HG02981 (cell line): ENCODE data around the gene AFDN.

Experiments
- ATAC-seq: cut with Tn5 transposase; IDR thresholded peaks from one replicate; pipeline ENCODE4 v1.9.1; 2021; ENCODE audit warnings: mild to moderate bottlenecking, moderate library complexity; ENCODE audit not compliant: unreplicated experiment

The AFDN gene

DNA sequence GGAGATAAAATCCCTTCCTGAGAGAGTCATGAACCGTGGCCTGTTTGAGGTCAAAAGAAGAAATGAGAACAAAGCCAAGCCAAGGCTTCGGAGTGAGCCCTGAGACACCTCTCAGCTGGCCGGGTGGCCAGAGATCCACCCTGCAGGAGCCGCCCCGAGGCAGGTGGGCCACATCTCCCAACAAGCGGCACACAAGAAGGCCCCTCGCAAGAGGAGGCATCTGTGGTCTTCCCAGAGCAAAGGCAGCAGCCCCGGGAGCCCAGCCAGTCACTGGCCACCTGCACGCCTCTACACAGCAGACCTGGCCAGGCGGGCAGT is 30.9 kb upstream of the AFDN start:
- ATAC-seq: no peak

DNA sequence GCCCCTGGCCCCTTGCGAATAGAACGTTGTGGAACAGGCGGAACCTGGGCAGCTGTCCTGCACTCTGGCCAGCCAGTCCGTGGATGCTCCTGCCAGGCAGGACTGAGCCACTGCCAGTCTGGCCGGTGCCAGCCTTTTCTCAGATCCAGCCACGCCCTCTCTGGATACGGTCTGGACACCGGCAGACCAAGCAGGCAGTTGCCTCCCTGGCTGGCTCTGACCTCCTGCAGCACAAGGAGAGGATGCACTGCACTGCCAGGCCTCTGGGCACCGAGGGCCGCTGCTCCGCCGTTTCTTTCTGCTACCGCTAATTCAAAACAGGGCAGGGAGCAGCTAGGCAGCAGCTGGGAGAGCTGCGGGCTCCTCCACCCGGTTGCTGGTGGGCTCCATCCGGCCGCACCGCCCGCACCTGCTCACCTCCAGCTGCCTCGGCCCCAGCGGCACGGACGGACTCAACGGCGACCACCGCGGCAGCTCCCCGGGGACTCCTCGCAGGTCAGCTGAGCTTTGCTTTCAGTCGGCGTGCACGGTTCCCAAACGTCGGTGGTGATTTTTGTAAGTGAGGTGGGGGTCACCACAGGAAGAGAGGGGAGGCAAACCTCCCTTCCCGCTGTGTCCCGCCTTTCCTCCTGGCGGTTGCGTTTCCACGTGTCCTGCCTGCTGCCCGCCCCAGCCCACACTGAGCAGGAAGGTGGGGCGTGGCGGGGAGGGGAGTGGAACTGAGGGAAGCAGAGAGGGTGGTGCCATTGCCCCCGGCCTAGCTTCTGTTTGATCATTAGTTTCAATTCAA is 30.3 kb upstream of the AFDN start:
- no peak for ATAC-seq

GRCh38 chr6:167797011-167797471 is 29.7 kb upstream of the AFDN start:
- no peak for ATAC-seq

DNA sequence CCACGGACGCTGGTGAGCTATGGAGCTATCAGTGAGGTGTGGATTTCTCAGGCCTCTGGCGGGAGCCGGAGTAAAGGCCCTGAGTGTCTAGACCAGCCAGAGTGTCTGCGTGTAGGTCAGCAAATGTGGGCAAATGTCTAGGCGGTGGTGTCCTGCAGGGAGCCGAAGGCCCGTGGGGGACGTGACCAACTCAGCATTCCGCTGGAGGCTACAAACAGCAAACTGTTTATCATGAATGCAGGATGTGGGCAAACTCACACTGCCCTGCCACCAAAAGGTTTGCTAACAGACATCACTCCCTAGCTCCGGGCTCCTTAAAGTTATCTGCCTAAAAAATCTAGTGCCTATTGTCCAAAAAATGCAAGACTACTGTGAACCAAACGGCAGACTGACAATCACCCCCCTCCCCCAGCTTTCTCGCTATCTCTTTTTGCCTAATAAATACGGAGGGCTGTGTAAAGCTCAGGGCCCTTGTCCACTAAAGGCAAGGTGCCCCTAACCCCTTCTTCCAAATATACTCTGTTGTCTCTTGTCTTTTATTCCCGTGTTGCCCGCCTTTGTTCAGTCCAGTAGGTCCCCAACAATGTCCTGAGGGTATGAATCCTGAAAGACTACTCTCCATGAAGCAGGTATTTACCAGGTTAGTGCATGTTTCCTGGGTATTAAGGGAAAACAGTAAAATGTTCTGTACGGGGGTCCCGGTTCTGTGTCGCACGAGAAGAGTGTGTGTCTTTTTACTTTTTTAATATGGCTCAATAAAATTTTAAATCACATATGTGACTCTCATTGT is 29.0 kb upstream of the AFDN start:
- no peak for ATAC-seq

GRCh38 chr6:167798453-167798852 is 28.3 kb upstream of the AFDN start:
- ATAC-seq: no peak

GRCh38 chr6:167799033-167799821 is 27.5 kb upstream of the AFDN start:
- no peak for ATAC-seq

DNA sequence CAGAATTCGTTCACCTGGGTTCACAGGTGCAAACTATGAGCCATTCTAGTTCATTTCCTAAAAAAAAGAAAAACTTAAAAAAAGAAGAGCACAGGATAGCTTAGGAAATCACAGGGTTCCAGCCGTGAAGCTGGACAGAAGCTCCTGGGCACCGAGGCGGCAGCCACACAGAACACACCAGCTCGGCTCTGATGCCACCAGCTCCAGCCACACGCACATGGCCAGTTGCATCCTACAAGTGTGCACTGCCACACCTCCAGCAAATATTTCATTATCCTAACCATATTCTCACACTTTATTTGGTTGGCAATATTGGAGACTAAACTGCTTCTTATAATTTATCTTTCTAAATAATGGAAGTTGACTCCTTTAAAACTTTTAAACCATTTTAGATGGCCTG is 26.2 kb upstream of the AFDN start:
- no peak for ATAC-seq

DNA sequence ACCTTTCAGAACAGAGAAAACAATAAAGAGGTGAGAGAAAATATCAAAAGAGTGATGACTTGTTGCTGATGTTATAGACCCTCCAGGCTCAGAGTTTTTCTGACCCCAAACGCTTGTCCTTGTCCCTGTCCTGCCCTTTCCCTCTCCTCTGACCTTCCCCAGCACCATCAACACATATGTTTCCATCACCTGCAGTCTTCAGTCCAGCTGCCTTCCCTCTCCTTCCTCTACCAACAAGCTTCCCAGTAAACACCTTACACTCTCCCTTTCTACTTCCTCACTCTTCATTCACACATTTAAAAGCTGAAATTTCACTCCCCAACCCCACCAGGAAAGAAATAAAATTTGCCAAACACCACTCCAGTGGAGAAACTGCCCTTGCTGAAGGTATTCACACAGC is 25.4 kb upstream of the AFDN start:
- no peak for ATAC-seq

- no peak for ATAC-seq
These were observed 24.4 kb upstream of the AFDN start for GRCh38 chr6:167802339-167802738.

- ATAC-seq: no peak
These were observed 22.9 kb upstream of the AFDN start for GRCh38 chr6:167803816-167804215.

GRCh38 chr6:167804281-167805013 is 22.3 kb upstream of the AFDN start:
- no peak for ATAC-seq

- no peak for ATAC-seq
These were observed 21.2 kb upstream of the AFDN start for GRCh38 chr6:167805349-167806060.

- no peak for ATAC-seq
These were observed 20.5 kb upstream of the AFDN start for GRCh38 chr6:167806061-167806700.

DNA sequence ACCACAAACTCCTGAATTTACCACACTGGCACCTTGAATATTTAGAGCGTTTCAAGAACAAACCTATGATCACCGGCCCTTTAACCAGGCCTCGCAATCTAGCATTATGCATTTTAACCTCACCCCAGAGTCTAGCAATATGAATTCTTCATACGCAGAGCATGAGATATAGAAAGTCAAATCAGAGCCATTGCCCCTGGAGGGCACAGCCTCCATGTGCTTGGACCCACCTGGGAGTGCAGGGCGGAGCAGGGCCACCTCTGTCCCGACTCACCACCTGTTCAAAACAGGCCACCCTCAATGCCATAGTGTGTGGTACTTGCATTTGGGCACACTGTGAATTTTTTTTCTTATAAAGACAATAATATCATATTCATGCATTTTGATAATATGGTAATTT is 19.5 kb upstream of the AFDN start:
- no peak for ATAC-seq

- no peak for ATAC-seq
These were observed 19.0 kb upstream of the AFDN start for GRCh38 chr6:167807756-167808155.

GRCh38 chr6:167811040-167811439 is 15.7 kb upstream of the AFDN start:
- ATAC-seq: no peak

- no peak for ATAC-seq
These were observed 15.1 kb upstream of the AFDN start for GRCh38 chr6:167811442-167812087.

DNA sequence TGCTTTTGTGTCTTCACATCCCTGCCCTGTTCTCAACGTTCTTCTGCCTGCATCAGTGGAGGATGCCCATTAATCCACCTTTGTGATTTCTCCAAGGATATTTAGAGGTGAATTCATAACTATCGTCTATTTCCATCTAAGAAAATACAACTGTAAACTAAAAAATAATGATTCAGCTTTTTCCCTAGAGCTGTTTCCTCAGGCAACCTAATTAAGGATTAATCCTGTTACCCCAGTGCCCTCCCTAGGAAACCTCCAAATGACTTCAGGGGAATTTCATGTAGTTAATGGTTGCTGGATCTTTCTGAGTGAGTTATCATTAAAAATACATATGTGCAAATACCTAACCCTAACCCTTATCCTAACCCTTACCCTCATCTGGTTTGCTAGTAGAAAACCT is 14.6 kb upstream of the AFDN start:
- ATAC-seq: no peak

DNA sequence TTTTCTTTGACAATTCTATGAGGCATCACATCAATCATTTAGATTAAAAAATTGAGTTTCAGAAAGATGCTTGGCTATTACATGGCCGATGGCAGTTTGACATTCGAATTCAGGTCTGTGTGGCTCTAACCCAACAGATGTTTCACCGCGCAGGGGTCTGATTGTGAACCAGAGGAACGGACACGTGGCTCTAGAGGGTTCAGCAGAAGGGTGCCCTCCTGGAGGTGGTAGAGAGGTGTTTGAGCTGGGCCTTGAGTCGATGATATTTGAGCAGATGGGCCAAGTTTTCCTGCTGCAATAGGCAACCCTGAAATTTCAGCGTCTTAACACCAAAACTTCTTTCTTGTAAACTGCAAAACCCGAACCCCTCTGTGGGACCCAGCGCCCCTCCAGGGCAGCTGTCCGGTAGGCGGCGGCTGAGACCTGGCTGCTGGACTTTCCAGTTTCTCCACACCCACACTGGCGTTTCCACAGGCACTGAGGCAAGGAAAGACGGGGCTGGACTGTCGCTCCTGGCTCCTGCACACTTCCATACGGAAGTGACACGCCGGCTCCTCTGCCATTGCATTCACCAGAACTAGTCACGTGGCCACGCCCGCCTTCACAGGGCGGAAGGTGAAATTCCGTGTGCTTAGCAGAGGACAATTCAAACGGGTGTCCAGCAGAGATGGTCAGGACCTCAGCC is 11.3 kb upstream of the AFDN start:
- no peak for ATAC-seq
